IMR-90 (cell line): Measurements from ENCODE around the gene PLCH1. TPM values are rescaled to one million over a fixed set of nuclear protein-coding genes. Genes with fewer than 3 reads are reported as not detected.

Experiments used
- ATAC-seq: fragments of 200-7000 bp; cut with Tn5 transposase; 2 replicates; pipeline ENCODE4 v1.9.1; 2020; ENCODE audit warnings: low read depth, mild to moderate bottlenecking, moderate library complexity
- BruUV-seq: library from RNA; stranded (reverse); fragments of 400-500 nt; replicated peaks from 2 replicates; lab custom pipeline; 2021; lab: Mats Ljungman, UMichigan
- CTCF ChIA-PET: fragments of 300-600 bp; formaldehyde crosslinking; extraction: SDS; loops from one replicate; lab custom pipeline; 2021; ENCODE audit warnings: antibody characterized with exemption; lab: Yijun Ruan, JAX
- POLR2A ChIA-PET: fragments of 300-600 bp; sonication (Branson Sonifier 250); formaldehyde crosslinking; loops from one replicate; lab custom pipeline; 2022; ENCODE audit warnings: antibody characterized with exemption; ENCODE audit not compliant: unreplicated experiment; lab: Charles Lee
- DNase-seq: peaks from one replicate; pipeline ENCODE4 v3.0.0; 2013
- H2AFZ ChIP-seq: replicated peaks from 2 replicates; pipeline ENCODE3; 2013; ENCODE audit warnings: low read length, mild to moderate bottlenecking; ENCODE audit not compliant: poor library complexity
- H2AK5ac ChIP-seq: 2 replicates; pipeline ENCODE4 v1.6.1; 2013; ENCODE audit warnings: low read depth, low read length, inconsistent platforms
- H2AK9ac ChIP-seq: replicated peaks from 2 replicates; pipeline ENCODE3; 2013; ENCODE audit warnings: mild to moderate bottlenecking, low read depth, low read length, moderate library complexity; ENCODE audit not compliant: poor library complexity
- H2BK120ac ChIP-seq: 2 replicates; pipeline ENCODE4 v1.6.1; 2013; ENCODE audit warnings: low read depth, low read length, inconsistent platforms
- H2BK15ac ChIP-seq: 3 replicates; pipeline ENCODE4 v1.6.1; 2013; ENCODE audit warnings: low read depth, low read length, inconsistent platforms
- H2BK20ac ChIP-seq: 2 replicates; pipeline ENCODE4 v1.6.1; 2013; ENCODE audit warnings: low read depth, mild to moderate bottlenecking, inconsistent platforms, low read length, moderate library complexity
- H2BK5ac ChIP-seq: 2 replicates; pipeline ENCODE4 v1.6.1; 2013; ENCODE audit warnings: mild to moderate bottlenecking, low read depth, low read length, inconsistent platforms; ENCODE audit not compliant: poor library complexity, severe bottlenecking
- H3K14ac ChIP-seq: replicated peaks from 2 replicates; pipeline ENCODE4 v1.6.1; 2013; ENCODE audit warnings: low read depth, low read length, inconsistent platforms
- H3K18ac ChIP-seq: 2 replicates; pipeline ENCODE4 v1.6.1; 2013; ENCODE audit warnings: low read depth, low read length, control low read depth
- H3K23ac ChIP-seq: 2 replicates; pipeline ENCODE4 v1.6.1; 2013; ENCODE audit warnings: low read depth, low read length, inconsistent platforms
- H3K27ac ChIP-seq: 2 replicates; pipeline ENCODE4 v1.5.1; 2013; ENCODE audit warnings: mild to moderate bottlenecking, control low read depth, low read length; ENCODE audit not compliant: insufficient read depth
- H3K27me3 ChIP-seq: 2 replicates; pipeline ENCODE4 v1.6.1; 2013; ENCODE audit warnings: low read length; ENCODE audit not compliant: control insufficient read depth, insufficient read depth
- H3K36me3 ChIP-seq: 2 replicates; pipeline ENCODE4 v1.6.1; 2013; ENCODE audit warnings: low read length, mixed read lengths; ENCODE audit not compliant: control insufficient read depth, insufficient read depth
- H3K4ac ChIP-seq: 2 replicates; pipeline ENCODE4 v1.6.1; 2013; ENCODE audit warnings: low read depth, low read length, inconsistent platforms
- H3K4me1 ChIP-seq: 2 replicates; pipeline ENCODE4 v1.6.1; 2013; ENCODE audit warnings: low read length, mixed read lengths; ENCODE audit not compliant: control insufficient read depth, insufficient read depth
- H3K4me2 ChIP-seq: 2 replicates; pipeline ENCODE4 v1.6.1; 2013; ENCODE audit warnings: low read depth, mild to moderate bottlenecking, control low read depth, low read length, moderate library complexity
- H3K4me3 ChIP-seq: 2 replicates; pipeline ENCODE4 v1.5.1; 2013; ENCODE audit warnings: low read depth, mild to moderate bottlenecking, control low read depth, low read length, moderate library complexity; ENCODE audit not compliant: insufficient read depth
- H3K56ac ChIP-seq: 2 replicates; pipeline ENCODE4 v1.6.1; 2013; ENCODE audit warnings: low read length, inconsistent platforms; ENCODE audit not compliant: insufficient read depth; ENCODE audit errors: extremely low read depth
- H3K79me1 ChIP-seq, 2 experiments: 2 replicates each; pipeline ENCODE4 v1.6.1; 2013; ENCODE audit warnings: low read length in 2 of 2, inconsistent platforms in 1 of 2, low read depth in 1 of 2
- H3K9ac ChIP-seq: 2 replicates; pipeline ENCODE4 v1.6.1; 2013; ENCODE audit warnings: low read depth, low read length, control low read depth
- H3K9me1 ChIP-seq: 2 replicates; pipeline ENCODE4 v1.6.1; 2013; ENCODE audit warnings: low read length, inconsistent platforms; ENCODE audit not compliant: insufficient read depth
- H3K9me3 ChIP-seq: 2 replicates; pipeline ENCODE4 v1.6.1; 2013; ENCODE audit warnings: low read length; ENCODE audit not compliant: control insufficient read depth, insufficient read depth
- H4K20me1 ChIP-seq: 2 replicates; pipeline ENCODE4 v1.6.1; 2013; ENCODE audit warnings: low read length, inconsistent platforms; ENCODE audit not compliant: insufficient read depth
- H4K5ac ChIP-seq: 2 replicates; pipeline ENCODE4 v1.6.1; 2013; ENCODE audit warnings: mild to moderate bottlenecking, low read depth, low read length, control low read depth
- H4K8ac ChIP-seq, 2 experiments: 2 replicates each; pipeline ENCODE4 v1.6.1; 2013; ENCODE audit warnings: low read depth in 2 of 2, low read length in 2 of 2, control low read depth in 1 of 2, inconsistent platforms in 1 of 2
- H4K91ac ChIP-seq: 2 replicates; pipeline ENCODE4 v1.6.1; 2013; ENCODE audit warnings: low read depth, low read length, inconsistent platforms; ENCODE audit not compliant: insufficient read depth
- BHLHE40 ChIP-seq: fragments of 150-350 bp; IDR thresholded peaks from 2 replicates; pipeline ENCODE4 v1.6.1; 2016; ENCODE audit warnings: mild to moderate bottlenecking, low read depth, low read length
- CEBPB ChIP-seq: IDR thresholded peaks from 2 replicates; pipeline ENCODE4 v1.6.1; 2012; ENCODE audit warnings: low read depth, low read length, improper control_type of control experiment
- CHD1 ChIP-seq: IDR thresholded peaks from 2 replicates; pipeline ENCODE4 v1.6.1; 2012; ENCODE audit warnings: low read depth, low read length, improper control_type of control experiment
- CTCF ChIP-seq: conservative IDR thresholded peaks from 2 replicates; pipeline ENCODE4 v1.5.1; 2012; ENCODE audit warnings: mild to moderate bottlenecking, low read depth, low read length, improper control_type of control experiment
- ELK1 ChIP-seq: fragments of 150-350 bp; IDR thresholded peaks from 2 replicates; pipeline ENCODE4 v1.6.1; 2016; ENCODE audit warnings: low read depth, mild to moderate bottlenecking, low read length, moderate library complexity, borderline replicate concordance
- FOS ChIP-seq: fragments of 150-350 bp; IDR thresholded peaks from 2 replicates; pipeline ENCODE4 v1.6.1; 2016; ENCODE audit warnings: low read depth, low read length
- MAFK ChIP-seq: IDR thresholded peaks from 2 replicates; pipeline ENCODE4 v1.6.1; 2012; ENCODE audit warnings: low read depth, low read length, improper control_type of control experiment
- MAZ ChIP-seq: IDR thresholded peaks from 2 replicates; pipeline ENCODE4 v1.6.1; 2012; ENCODE audit warnings: low read depth, mild to moderate bottlenecking, low read length, improper control_type of control experiment, moderate library complexity, borderline replicate concordance
- MXI1 ChIP-seq: IDR thresholded peaks from 2 replicates; pipeline ENCODE4 v1.6.1; 2012; ENCODE audit warnings: low read depth, mild to moderate bottlenecking, low read length, moderate library complexity, borderline replicate concordance
- NFE2L2 ChIP-seq: fragments of 150-350 bp; IDR thresholded peaks from 2 replicates; pipeline ENCODE4 v1.6.1; 2016; ENCODE audit warnings: low read depth, mild to moderate bottlenecking, low read length
- POLR2A ChIP-seq: IDR thresholded peaks from 2 replicates; pipeline ENCODE4 v1.6.1; 2012; ENCODE audit warnings: mild to moderate bottlenecking, low read depth, low read length
- RAD21 ChIP-seq: IDR thresholded peaks from 2 replicates; pipeline ENCODE4 v1.6.1; 2012; ENCODE audit warnings: low read length, improper control_type of control experiment
- RCOR1 ChIP-seq: IDR thresholded peaks from 2 replicates; pipeline ENCODE4 v1.6.1; 2012; ENCODE audit warnings: mild to moderate bottlenecking, low read length, improper control_type of control experiment; ENCODE audit not compliant: insufficient replicate concordance
- RFX5 ChIP-seq: IDR thresholded peaks from 2 replicates; pipeline ENCODE4 v1.8.0; 2012; ENCODE audit warnings: low read depth, mild to moderate bottlenecking, low read length, moderate library complexity
- SMC3 ChIP-seq: fragments of 150-350 bp; IDR thresholded peaks from 2 replicates; pipeline ENCODE4 v1.6.1; 2016; ENCODE audit warnings: low read depth, mild to moderate bottlenecking, antibody characterized with exemption, low read length, moderate library complexity
- USF2 ChIP-seq: fragments of 150-350 bp; IDR thresholded peaks from 2 replicates; pipeline ENCODE4 v1.6.1; 2017; ENCODE audit warnings: mild to moderate bottlenecking, antibody characterized with exemption, low read length, low read depth
- WGBS, 2 experiments: methylation state at CpG; one replicate each; pipeline versions ENCODE4 v1.1.5 to v1.1.7; 2013; ENCODE audit warnings: missing lambda C conversion rate in 2 of 2; ENCODE audit not compliant: insufficient read length in 1 of 2; ENCODE audit errors: extremely low coverage in 2 of 2; 5-methylcytosine and 5-hydroxymethylcytosine counted together
- dilution Hi-C: fragments of 300-500 bp; cut with HindIII; formaldehyde crosslinking; loops from one replicate; pipeline ENCODE4 v1.14.3; 2018; ENCODE audit warnings: low sequenced_read_pairs; ENCODE audit not compliant: unreplicated experiment
- in situ Hi-C: fragments of 300-500 bp; cut with MboI; formaldehyde crosslinking; loops from 3 replicates; pipeline ENCODE4 v1.14.3; 2019; ENCODE audit warnings: low sequenced_read_pairs, inconsistent platforms, mixed read lengths
- intact Hi-C: fragments of 100-400 bp; cut with micrococcal nuclease; formaldehyde crosslinking; loops from 2 replicates; pipeline ENCODE4 v1.10.0; 2022
- polyA plus RNA-seq, 3 experiments: library from polyadenylated mRNA; depleted of rRNA; stranded (reverse); fragments of >200 nt; gene quantifications; 2 replicates each; pipeline ENCODE4 v1.2.3, GENCODE V29; 2012; ENCODE audit warnings: low replicate concordance in 1 of 3
- total RNA-seq: library from RNA; depleted of rRNA; stranded (reverse); fragments of >200 nt; gene quantifications from 2 replicates; pipeline ENCODE4 v1.2.3, GENCODE V29; 2012

PLCH1 gene
- total and polyA plus RNA-seq, 2 of the 4 experiments (the other 2 are of a cell fraction), result not detected

GRCh38 chr3:155393316-155393715 lies 351.6 kb downstream of the PLCH1 start:
- no peak overlapping the region for H2BK20ac ChIP-seq
- no peak overlapping the region for H3K9ac ChIP-seq
- in situ Hi-C loops (no loop called here), dilution Hi-C loops (no loop called here), intact Hi-C loops (no loop called here)
- no peak overlapping the region for H2AFZ ChIP-seq
- no peak overlapping the region for H4K91ac ChIP-seq
- no peaks in the 10 kb centered on the region for H3K79me1 ChIP-seq
- H3K9me3 ChIP-seq, result no peaks in the 10 kb centered on the region
- ATAC-seq (no peak), DNase-seq (no peak)
- H3K4ac ChIP-seq, result no peak overlapping the region
- no peak overlapping the region for H2BK120ac ChIP-seq
- H3K36me3 ChIP-seq, result no peaks in the 10 kb centered on the region
- H3K27ac ChIP-seq, result no peak overlapping the region
- H3K4me3 ChIP-seq, result no peak overlapping the region
- no peak overlapping the region for H2AK9ac ChIP-seq
- no peak overlapping the region for H2AK5ac ChIP-seq
- no peak overlapping the region for H4K8ac ChIP-seq
- no peak overlapping the region for H3K23ac ChIP-seq
- H3K9me1 ChIP-seq, result no peaks in the 10 kb centered on the region
- no TSS peak for BruUV-seq
- no peak overlapping the region for H4K5ac ChIP-seq
- TF ChIP-seq RCOR1 (no peak), MXI1 (no peak), POLR2A (no peak), USF2 (no peak), NFE2L2 (no peak), MAFK (no peak), RAD21 (no peak), CTCF (no peak), FOS (no peak), CHD1 (no peak), SMC3 (no peak), RFX5 (no peak), MAZ (no peak), ELK1 (no peak), CEBPB (no peak), BHLHE40 (no peak)
- H2BK15ac ChIP-seq, result no peak overlapping the region
- no peaks in the 10 kb centered on the region for H4K20me1 ChIP-seq
- H3K56ac ChIP-seq, result no peak overlapping the region
- ChIA-PET CTCF (no interaction called here), POLR2A (no interaction called here)
- no peaks in the 10 kb centered on the region for H3K27me3 ChIP-seq
- no peak overlapping the region for H3K4me2 ChIP-seq
- no peak overlapping the region for H3K14ac ChIP-seq
- no peak overlapping the region for H3K18ac ChIP-seq
- WGBS, 2 experiments, result no CpG with 5 or more reads among the region's 1 CpG
- H2BK5ac ChIP-seq, result no peak overlapping the region
- H3K4me1 ChIP-seq, result peaks cover 3% of the 10 kb centered on the region
